ENCODE data around the gene ATXN1. TPM values are rescaled to one million over a fixed set of nuclear protein-coding genes. Genes with fewer than 3 reads are reported as not detected.

ATXN1 gene
- polyA plus RNA-seq, 1 donor (not counting 4 experiments of a cell fraction or from before 2014, with no cell fraction given), result 9.7 TPM

- DNase-seq (ENCODE audit: low read depth, low spot score), result no peak
- Histone ChIP-seq H3K9me3 (ENCODE audit: control insufficient read depth, low read depth, low read length) (no peaks in the 10 kb centered on the region), H2AFZ (ENCODE audit: control insufficient read depth, low read length) (no peak overlapping the region), H3K4me2 (ENCODE audit: control insufficient read depth, extremely low read depth, insufficient read depth, low read depth, low read length) (peak overlapping the region; percentile 82), H3K4me1 (ENCODE audit: control insufficient read depth, extremely low read depth, insufficient read depth, low read length) (peaks cover 42% of the 10 kb centered on the region), H4K20me1 (ENCODE audit: control insufficient read depth, extremely low read depth, insufficient read depth, low read length) (no peaks in the 10 kb centered on the region), H3K9ac (ENCODE audit: control insufficient read depth, extremely low read depth, insufficient read depth, low read length) (peak overlapping the region; percentile 65), H3K79me2 (ENCODE audit: control insufficient read depth, insufficient read depth, low read length) (no peaks in the 10 kb centered on the region), H3K27me3 (ENCODE audit: control insufficient read depth, extremely low read depth, insufficient read depth, low read length) (no peaks in the 10 kb centered on the region), H3K9me1 (ENCODE audit: control insufficient read depth, extremely low read depth, insufficient read depth, low read length) (no peaks in the 10 kb centered on the region), H3K4me3 (ENCODE audit: control insufficient read depth in 2 of 3, extremely low read depth in 1 of 3, insufficient read depth in 2 of 3, low read depth in 1 of 3, low read length in 3 of 3) (peak overlapping the region in 2 of 3 experiments; percentile 41 to 43), H3K27ac (ENCODE audit: control insufficient read depth, insufficient read depth, low read length) (peak overlapping the region; percentile 35), H3K36me3 (ENCODE audit: control insufficient read depth in 2 of 2, extremely low read depth in 1 of 2, insufficient read depth in 2 of 2, low read length in 2 of 2) (no peaks in the 10 kb centered on the region)
- FAIRE-seq, result no peak
- dilution Hi-C loops (cut with MboI; ENCODE audit: extremely low pct_ligation_motif_present, low sequenced_read_pairs), result no loop called here
- TF ChIP-seq CTCF (optimal IDR thresholded peaks at IDR 0.05 in 1 of 3, IDR thresholded peaks at IDR 0.05 in 1 of 3, conservative IDR thresholded peaks at IDR 0.05 in 1 of 3; ENCODE audit: extremely low read depth in 1 of 3, insufficient read depth in 2 of 3, low read length in 3 of 3), result no peak
- no peak for TF ChIP-seq EZH2 (IDR thresholded peaks at IDR 0.05; ENCODE audit: low read length)
Measured at GRCh38 chr6:16320533-16321340, 440.5 kb downstream of the ATXN1 start.

DNA sequence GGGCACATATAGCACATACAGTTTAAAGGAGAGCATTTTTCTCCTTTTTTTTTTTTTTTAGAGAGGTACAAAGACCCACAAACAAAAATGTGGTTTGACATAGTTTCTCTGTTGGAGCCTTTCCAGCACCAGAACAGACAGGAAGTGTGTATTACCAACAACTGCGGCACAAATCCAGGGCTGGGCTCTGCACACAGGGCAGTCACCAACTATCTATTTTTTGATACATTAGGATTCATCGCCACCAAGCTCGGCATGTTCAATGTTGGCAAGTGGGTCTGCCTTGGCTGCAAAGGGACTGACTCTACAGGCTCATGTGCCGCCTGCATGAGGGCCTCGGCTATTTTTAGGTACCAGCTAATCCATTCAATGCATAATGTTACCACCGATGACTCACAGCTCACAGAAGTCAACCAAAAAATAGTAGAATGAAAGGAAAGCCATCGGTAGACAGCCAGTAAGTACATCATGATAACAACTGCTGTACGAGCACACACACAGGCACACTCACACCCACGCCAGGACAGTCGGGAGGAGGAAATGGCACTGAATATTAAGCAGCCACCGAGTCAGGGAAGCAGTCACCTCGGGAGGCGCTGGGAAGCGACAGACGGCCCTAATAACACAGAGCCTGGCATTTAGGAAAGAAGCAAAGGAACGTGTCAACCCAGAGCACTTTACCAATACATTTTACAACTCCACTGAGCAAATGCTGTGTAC, 441.3 kb downstream of the ATXN1 start:
- Histone ChIP-seq H3K9me3 (ENCODE audit: control insufficient read depth, low read depth, low read length) (no peaks in the 10 kb centered on the region), H3K27ac (ENCODE audit: control insufficient read depth, insufficient read depth, low read length) (peak overlapping the region; percentile 35), H3K36me3 (ENCODE audit: control insufficient read depth in 2 of 2, extremely low read depth in 1 of 2, insufficient read depth in 2 of 2, low read length in 2 of 2) (no peaks in the 10 kb centered on the region), H3K27me3 (ENCODE audit: control insufficient read depth, extremely low read depth, insufficient read depth, low read length) (no peaks in the 10 kb centered on the region), H3K4me1 (ENCODE audit: control insufficient read depth, extremely low read depth, insufficient read depth, low read length) (peaks cover 42% of the 10 kb centered on the region), H3K4me3 (ENCODE audit: control insufficient read depth in 2 of 3, extremely low read depth in 1 of 3, insufficient read depth in 2 of 3, low read depth in 1 of 3, low read length in 3 of 3) (peak overlapping the region in 2 of 3 experiments; percentile 41 to 43), H3K9me1 (ENCODE audit: control insufficient read depth, extremely low read depth, insufficient read depth, low read length) (no peaks in the 10 kb centered on the region), H4K20me1 (ENCODE audit: control insufficient read depth, extremely low read depth, insufficient read depth, low read length) (no peaks in the 10 kb centered on the region), H3K79me2 (ENCODE audit: control insufficient read depth, insufficient read depth, low read length) (no peaks in the 10 kb centered on the region), H2AFZ (ENCODE audit: control insufficient read depth, low read length) (peak overlapping the region; percentile 16), H3K4me2 (ENCODE audit: control insufficient read depth, extremely low read depth, insufficient read depth, low read depth, low read length) (peak overlapping the region; percentile 82), H3K9ac (ENCODE audit: control insufficient read depth, extremely low read depth, insufficient read depth, low read length) (peak overlapping the region; percentile 65)
- FAIRE-seq (peak; percentile 74), DNase-seq (ENCODE audit: low read depth, low spot score) (no peak)
- TF ChIP-seq CTCF (optimal IDR thresholded peaks at IDR 0.05 in 1 of 3, IDR thresholded peaks at IDR 0.05 in 1 of 3, conservative IDR thresholded peaks at IDR 0.05 in 1 of 3; ENCODE audit: extremely low read depth in 1 of 3, insufficient read depth in 2 of 3, low read length in 3 of 3) (no peak), EZH2 (IDR thresholded peaks at IDR 0.05; ENCODE audit: low read length) (no peak)
- dilution Hi-C loops (cut with MboI; ENCODE audit: extremely low pct_ligation_motif_present, low sequenced_read_pairs), result no loop called here

Data from keratinocyte (primary cell).